ENCODE results near the gene TSPAN32. TPM values are rescaled to one million over a fixed set of nuclear protein-coding genes. Genes with fewer than 3 reads are reported as not detected.

The TSPAN32 gene
- total RNA-seq, 1 donor from 2014 or later = 1.2 TPM

- no peak for DNase-seq
Measured at GRCh38 chr11:2367266-2368160, 65.7 kb downstream of the TSPAN32 start.

Small RNA genes lying within 50 kb of the gene (small RNA-seq; reads per million reads assigned to genes)
- gene RNU6-878P (ENCODE audit: low replicate concordance) = not detected

Other genes starting within 250 kb of the TSPAN32 start
- 467 TPM for gene IGF2, start 162.6 kb upstream of the TSPAN32 start, total RNA-seq
- gene INS, start 140.8 kb upstream of the TSPAN32 start, total RNA-seq = not detected
- gene TH, start 130.2 kb upstream of the TSPAN32 start, total RNA-seq = 0.30 TPM
- gene ASCL2, start 31.4 kb upstream of the TSPAN32 start, total RNA-seq = 1.7 TPM
- 2.0 TPM for gene C11orf21, start 95 bp upstream of the TSPAN32 start, total RNA-seq
- 299 TPM for gene CD81, start 75.3 kb downstream of the TSPAN32 start, total RNA-seq
- 18.1 TPM for gene TSSC4, start 98.7 kb downstream of the TSPAN32 start, total RNA-seq
- under 0.01 TPM for gene TRPM5, start 142.5 kb downstream of the TSPAN32 start, total RNA-seq
- gene KCNQ1, start 143.0 kb downstream of the TSPAN32 start, total RNA-seq = 1.3 TPM